WTC11 (cell line): ENCODE results near the gene RMC1.

Source experiments
- ATF3 ChIP-seq: sonication (generic); formaldehyde crosslinking; conservative IDR thresholded peaks from 2 replicates; pipeline ENCODE4 v1.8.1; 2022; ENCODE audit warnings: mild to moderate bottlenecking, missing genetic modification reagents
- ESRRA ChIP-seq: sonication (generic); formaldehyde crosslinking; IDR thresholded peaks from 2 replicates; pipeline ENCODE4 v1.8.1; 2022; ENCODE audit warnings: mild to moderate bottlenecking, missing genetic modification reagents, borderline replicate concordance
- FOXP1 ChIP-seq: sonication (generic); formaldehyde crosslinking; IDR thresholded peaks from 2 replicates; pipeline ENCODE4 v1.8.0; 2022; ENCODE audit warnings: missing genetic modification reagents, mild to moderate bottlenecking, moderate library complexity, borderline replicate concordance
- MXD4 ChIP-seq: fragments of 250-450 bp; sonication (Bioruptor Pico); IDR thresholded peaks from 2 replicates; pipeline ENCODE4 v1.8.0; 2021; ENCODE audit warnings: mild to moderate bottlenecking, moderate library complexity, borderline replicate concordance
- NFYB ChIP-seq: sonication (generic); formaldehyde crosslinking; conservative IDR thresholded peaks from 2 replicates; pipeline ENCODE4 v1.8.0; 2022; ENCODE audit warnings: low read depth, missing genetic modification reagents
- SP1 ChIP-seq: sonication (generic); formaldehyde crosslinking; conservative IDR thresholded peaks from 2 replicates; pipeline ENCODE4 v1.8.1; 2022; ENCODE audit warnings: missing genetic modification reagents
- STAT6 ChIP-seq: sonication (generic); formaldehyde crosslinking; conservative IDR thresholded peaks from 2 replicates; pipeline ENCODE4 v1.8.1; 2023; ENCODE audit warnings: mild to moderate bottlenecking, low read depth, missing genetic modification reagents, moderate library complexity
- TCF7 ChIP-seq: sonication (generic); formaldehyde crosslinking; IDR thresholded peaks from 2 replicates; pipeline ENCODE4 v1.8.0; 2022; ENCODE audit warnings: mild to moderate bottlenecking, low read depth, missing genetic modification reagents, moderate library complexity
- ZNF263 ChIP-seq: sonication (generic); formaldehyde crosslinking; IDR thresholded peaks from 2 replicates; pipeline ENCODE4 v1.8.1; 2022; ENCODE audit warnings: low read depth, mild to moderate bottlenecking, moderate library complexity, missing genetic modification reagents
- ZNF396 ChIP-seq: fragments of 250-450 bp; sonication (Bioruptor Pico); IDR thresholded peaks from 2 replicates; pipeline ENCODE4 v1.8.0; 2021; ENCODE audit warnings: mild to moderate bottlenecking, moderate library complexity, borderline replicate concordance
- TF ChIP-seq, protein P1 (sequence below): fragments of 200-600 bp; IDR thresholded peaks from 2 replicates; pipeline ENCODE4 v1.8.0; 2022; ENCODE audit warnings: antibody characterized with exemption
- TF ChIP-seq, protein P2 (sequence below): sonication (generic); formaldehyde crosslinking; IDR thresholded peaks from 2 replicates; pipeline ENCODE4 v1.8.1; 2022; ENCODE audit warnings: low read depth, mild to moderate bottlenecking, moderate library complexity, missing genetic modification reagents, borderline replicate concordance

GRCh38 chr18:23574611-23575308 is 71.4 kb downstream of the RMC1 start:
- TF ChIP-seq, protein P1, sequence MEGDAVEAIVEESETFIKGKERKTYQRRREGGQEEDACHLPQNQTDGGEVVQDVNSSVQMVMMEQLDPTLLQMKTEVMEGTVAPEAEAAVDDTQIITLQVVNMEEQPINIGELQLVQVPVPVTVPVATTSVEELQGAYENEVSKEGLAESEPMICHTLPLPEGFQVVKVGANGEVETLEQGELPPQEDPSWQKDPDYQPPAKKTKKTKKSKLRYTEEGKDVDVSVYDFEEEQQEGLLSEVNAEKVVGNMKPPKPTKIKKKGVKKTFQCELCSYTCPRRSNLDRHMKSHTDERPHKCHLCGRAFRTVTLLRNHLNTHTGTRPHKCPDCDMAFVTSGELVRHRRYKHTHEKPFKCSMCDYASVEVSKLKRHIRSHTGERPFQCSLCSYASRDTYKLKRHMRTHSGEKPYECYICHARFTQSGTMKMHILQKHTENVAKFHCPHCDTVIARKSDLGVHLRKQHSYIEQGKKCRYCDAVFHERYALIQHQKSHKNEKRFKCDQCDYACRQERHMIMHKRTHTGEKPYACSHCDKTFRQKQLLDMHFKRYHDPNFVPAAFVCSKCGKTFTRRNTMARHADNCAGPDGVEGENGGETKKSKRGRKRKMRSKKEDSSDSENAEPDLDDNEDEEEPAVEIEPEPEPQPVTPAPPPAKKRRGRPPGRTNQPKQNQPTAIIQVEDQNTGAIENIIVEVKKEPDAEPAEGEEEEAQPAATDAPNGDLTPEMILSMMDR: no peak
- TF ChIP-seq MXD4 (CRISPR knock-in tag): no peak
- no peak for TF ChIP-seq SP1 (CRISPR knock-in tag)
- TF ChIP-seq, protein P2, sequence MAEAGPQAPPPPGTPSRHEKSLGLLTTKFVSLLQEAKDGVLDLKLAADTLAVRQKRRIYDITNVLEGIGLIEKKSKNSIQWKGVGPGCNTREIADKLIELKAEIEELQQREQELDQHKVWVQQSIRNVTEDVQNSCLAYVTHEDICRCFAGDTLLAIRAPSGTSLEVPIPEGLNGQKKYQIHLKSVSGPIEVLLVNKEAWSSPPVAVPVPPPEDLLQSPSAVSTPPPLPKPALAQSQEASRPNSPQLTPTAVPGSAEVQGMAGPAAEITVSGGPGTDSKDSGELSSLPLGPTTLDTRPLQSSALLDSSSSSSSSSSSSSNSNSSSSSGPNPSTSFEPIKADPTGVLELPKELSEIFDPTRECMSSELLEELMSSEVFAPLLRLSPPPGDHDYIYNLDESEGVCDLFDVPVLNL (CRISPR knock-in tag): no peak
- TF ChIP-seq ZNF396 (CRISPR knock-in tag): no peak
- TF ChIP-seq ATF3 (CRISPR knock-in tag): no peak
- no peak for TF ChIP-seq ESRRA (CRISPR knock-in tag)
- TF ChIP-seq FOXP1 (CRISPR knock-in tag): no peak
- no peak for TF ChIP-seq STAT6
- TF ChIP-seq TCF7: no peak
- no peak for TF ChIP-seq ZNF263 (CRISPR knock-in tag)
- TF ChIP-seq NFYB: no peak
